Measurements from ENCODE around the gene ACAD11. TPM values are rescaled to one million over a fixed set of nuclear protein-coding genes. Genes with fewer than 3 reads are reported as not detected.
"Not testable (repeated sequence)": the region's sequence is repeated elsewhere in the genome, so short reads cannot be mapped to it uniquely, and the experiment has no call there.

ACAD11 gene
- total and polyA plus RNA-seq, 2 experiments from 2014 or later = 24.9 to 48.6 TPM

DNA sequence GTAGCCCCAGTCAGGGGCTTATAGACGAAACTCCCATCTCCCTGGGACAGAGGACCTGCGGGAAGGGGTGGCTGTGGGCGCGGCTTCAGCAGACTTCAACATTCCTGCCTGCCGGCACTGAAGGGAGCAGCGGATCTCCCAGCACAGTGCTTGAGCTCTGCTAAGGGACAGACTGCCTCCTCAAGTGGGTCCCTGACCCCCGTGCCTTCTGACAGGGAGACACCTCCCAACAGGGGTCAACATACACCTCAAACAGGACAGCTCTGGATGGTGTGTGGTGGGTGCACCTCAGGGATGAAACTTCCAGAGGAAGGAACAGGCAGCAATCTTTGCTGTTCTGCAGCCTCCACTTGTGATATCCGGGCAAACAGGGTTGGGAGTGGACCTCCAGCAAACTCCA lies 53.0 kb downstream of the ACAD11 start:
- H2AFZ ChIP-seq; H3K4me3 ChIP-seq; DNase-seq (ENCODE audit: low spot score); H3K4me2 ChIP-seq; H3K4me1 ChIP-seq (ENCODE audit: insufficient read depth); H3K79me2 ChIP-seq; H3K27ac ChIP-seq; H4K20me1 ChIP-seq (ENCODE audit: insufficient read depth, poor library complexity, severe bottlenecking); H3K9me3 ChIP-seq (ENCODE audit: low read depth); H3K27me3 ChIP-seq; H3K9me2 ChIP-seq (replicated peaks; ENCODE audit: insufficient read depth); H3K36me3 ChIP-seq (replicated peaks; ENCODE audit: insufficient read depth, low read depth): not testable (repeated sequence)
- 76% methylated on average over 8 of the region's 8 CpGs for whole genome bisulfite sequencing (ENCODE audit: low lambda C conversion rate, missing lambda C conversion rate)

DNA sequence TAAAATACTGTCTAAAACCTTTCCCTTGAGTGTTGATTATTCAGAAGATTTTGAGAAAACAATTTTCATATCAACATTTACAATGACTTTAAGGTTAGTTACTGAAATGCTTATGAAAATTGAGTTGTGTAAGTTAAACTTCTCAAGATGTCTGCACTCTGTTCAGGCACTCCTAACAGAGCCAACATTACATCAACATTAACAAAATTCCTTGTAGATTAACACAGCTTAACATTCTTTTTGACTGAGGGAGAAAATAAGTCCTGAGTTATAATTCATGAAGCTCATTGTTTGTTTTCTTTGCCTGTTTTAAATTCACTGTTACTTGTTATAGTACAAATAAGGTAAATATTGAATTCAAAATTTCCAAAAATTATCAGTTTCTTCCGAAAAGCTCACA lies 53.5 kb downstream of the ACAD11 start:
- H4K20me1 ChIP-seq (ENCODE audit: insufficient read depth, poor library complexity, severe bottlenecking) = no peaks in the 10 kb centered on the region
- H3K9me2 ChIP-seq (replicated peaks; ENCODE audit: insufficient read depth) = no peaks in the 10 kb centered on the region
- no peaks in the 10 kb centered on the region for H3K36me3 ChIP-seq (replicated peaks; ENCODE audit: insufficient read depth, low read depth)
- WGBS (ENCODE audit: low lambda C conversion rate, missing lambda C conversion rate) = 90% methylated on average over 1 of the region's 1 CpG
- no peak overlapping the region for H3K4me3 ChIP-seq
- H3K79me2 ChIP-seq = no peaks in the 10 kb centered on the region
- H3K4me1 ChIP-seq (ENCODE audit: insufficient read depth) = no peaks in the 10 kb centered on the region
- no peak overlapping the region for H3K4me2 ChIP-seq
- no peak overlapping the region for H3K27ac ChIP-seq
- DNase-seq (ENCODE audit: low spot score) = no peak
- H2AFZ ChIP-seq = no peak overlapping the region
- no peaks in the 10 kb centered on the region for H3K27me3 ChIP-seq
- no peaks in the 10 kb centered on the region for H3K9me3 ChIP-seq (ENCODE audit: low read depth)
- TF ChIP-seq EZH2phosphoT487 (IDR thresholded peaks at IDR 0.05; ENCODE audit: low read depth, severe bottlenecking, unreplicated experiment) = no peak
- TF ChIP-seq, protein P1, sequence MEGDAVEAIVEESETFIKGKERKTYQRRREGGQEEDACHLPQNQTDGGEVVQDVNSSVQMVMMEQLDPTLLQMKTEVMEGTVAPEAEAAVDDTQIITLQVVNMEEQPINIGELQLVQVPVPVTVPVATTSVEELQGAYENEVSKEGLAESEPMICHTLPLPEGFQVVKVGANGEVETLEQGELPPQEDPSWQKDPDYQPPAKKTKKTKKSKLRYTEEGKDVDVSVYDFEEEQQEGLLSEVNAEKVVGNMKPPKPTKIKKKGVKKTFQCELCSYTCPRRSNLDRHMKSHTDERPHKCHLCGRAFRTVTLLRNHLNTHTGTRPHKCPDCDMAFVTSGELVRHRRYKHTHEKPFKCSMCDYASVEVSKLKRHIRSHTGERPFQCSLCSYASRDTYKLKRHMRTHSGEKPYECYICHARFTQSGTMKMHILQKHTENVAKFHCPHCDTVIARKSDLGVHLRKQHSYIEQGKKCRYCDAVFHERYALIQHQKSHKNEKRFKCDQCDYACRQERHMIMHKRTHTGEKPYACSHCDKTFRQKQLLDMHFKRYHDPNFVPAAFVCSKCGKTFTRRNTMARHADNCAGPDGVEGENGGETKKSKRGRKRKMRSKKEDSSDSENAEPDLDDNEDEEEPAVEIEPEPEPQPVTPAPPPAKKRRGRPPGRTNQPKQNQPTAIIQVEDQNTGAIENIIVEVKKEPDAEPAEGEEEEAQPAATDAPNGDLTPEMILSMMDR (IDR thresholded peaks at IDR 0.05; ENCODE audit: poor library complexity) = no peak
- no peak for TF ChIP-seq EZH2 (IDR thresholded peaks at IDR 0.05; ENCODE audit: borderline replicate concordance)

GRCh38 chr3:132605374-132605792 lies 54.2 kb downstream of the ACAD11 start:
- no peaks in the 10 kb centered on the region for H3K9me2 ChIP-seq (replicated peaks; ENCODE audit: insufficient read depth)
- TF ChIP-seq EZH2 (IDR thresholded peaks at IDR 0.05; ENCODE audit: borderline replicate concordance) (no peak), EZH2phosphoT487 (IDR thresholded peaks at IDR 0.05; ENCODE audit: low read depth, severe bottlenecking, unreplicated experiment) (no peak)
- TF ChIP-seq, protein P1 (IDR thresholded peaks at IDR 0.05; ENCODE audit: poor library complexity) = no peak
- no peaks in the 10 kb centered on the region for H3K4me1 ChIP-seq (ENCODE audit: insufficient read depth)
- no peak overlapping the region for H3K4me2 ChIP-seq
- H3K27me3 ChIP-seq = no peaks in the 10 kb centered on the region
- H3K27ac ChIP-seq = no peak overlapping the region
- no peak overlapping the region for H3K4me3 ChIP-seq
- H2AFZ ChIP-seq = no peak overlapping the region
- H4K20me1 ChIP-seq (ENCODE audit: insufficient read depth, poor library complexity, severe bottlenecking) = no peaks in the 10 kb centered on the region
- DNase-seq (ENCODE audit: low spot score) = no peak
- no peaks in the 10 kb centered on the region for H3K79me2 ChIP-seq
- H3K9me3 ChIP-seq (ENCODE audit: low read depth) = no peaks in the 10 kb centered on the region
- H3K36me3 ChIP-seq (replicated peaks; ENCODE audit: insufficient read depth, low read depth) = no peaks in the 10 kb centered on the region
- 83% methylated on average over 2 of the region's 2 CpGs for WGBS (ENCODE audit: low lambda C conversion rate, missing lambda C conversion rate)

DNA sequence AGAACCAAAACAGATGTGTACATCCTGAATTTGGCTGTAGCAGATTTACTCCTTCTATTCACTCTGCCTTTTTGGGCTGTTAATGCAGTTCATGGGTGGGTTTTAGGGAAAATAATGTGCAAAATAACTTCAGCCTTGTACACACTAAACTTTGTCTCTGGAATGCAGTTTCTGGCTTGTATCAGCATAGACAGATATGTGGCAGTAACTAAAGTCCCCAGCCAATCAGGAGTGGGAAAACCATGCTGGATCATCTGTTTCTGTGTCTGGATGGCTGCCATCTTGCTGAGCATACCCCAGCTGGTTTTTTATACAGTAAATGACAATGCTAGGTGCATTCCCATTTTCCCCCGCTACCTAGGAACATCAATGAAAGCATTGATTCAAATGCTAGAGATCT lies 59.0 kb downstream of the ACAD11 start:
- not testable (repeated sequence) for H4K20me1 ChIP-seq (ENCODE audit: insufficient read depth, poor library complexity, severe bottlenecking); H3K27me3 ChIP-seq; H3K27ac ChIP-seq; H2AFZ ChIP-seq; H3K36me3 ChIP-seq (replicated peaks; ENCODE audit: insufficient read depth, low read depth); DNase-seq (ENCODE audit: low spot score); H3K9me3 ChIP-seq (ENCODE audit: low read depth); H3K4me1 ChIP-seq (ENCODE audit: insufficient read depth); H3K79me2 ChIP-seq; H3K9me2 ChIP-seq (replicated peaks; ENCODE audit: insufficient read depth); H3K4me3 ChIP-seq; H3K4me2 ChIP-seq
- WGBS (ENCODE audit: low lambda C conversion rate, missing lambda C conversion rate) = no CpG with 5 or more reads among the region's 1 CpG

DNA sequence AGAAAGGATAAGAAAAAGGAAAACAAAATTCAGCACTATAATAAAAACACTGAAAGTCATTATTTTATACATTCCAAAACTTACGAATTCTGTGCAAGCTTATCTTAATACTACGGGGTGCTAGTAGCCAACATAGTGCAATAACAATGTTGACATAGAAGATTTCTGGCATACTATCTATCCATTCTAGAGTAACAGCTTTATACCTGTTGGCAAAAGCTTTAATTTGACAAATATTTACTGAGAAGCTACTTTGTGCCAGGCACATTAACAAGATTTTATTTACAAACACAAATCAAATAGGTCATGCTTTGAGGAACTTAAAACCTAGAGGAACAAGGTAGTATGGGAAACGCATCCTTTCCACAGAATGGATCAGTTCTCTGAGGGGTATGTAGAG lies 61.4 kb downstream of the ACAD11 start:
- WGBS (ENCODE audit: low lambda C conversion rate, missing lambda C conversion rate) = 84% methylated on average over 3 of the region's 3 CpGs
- H3K4me2 ChIP-seq = no peak overlapping the region
- no peaks in the 10 kb centered on the region for H3K9me2 ChIP-seq (replicated peaks; ENCODE audit: insufficient read depth)
- H3K9me3 ChIP-seq (ENCODE audit: low read depth) = no peaks in the 10 kb centered on the region
- H3K27me3 ChIP-seq = no peaks in the 10 kb centered on the region
- H3K79me2 ChIP-seq = no peaks in the 10 kb centered on the region
- H3K36me3 ChIP-seq (replicated peaks; ENCODE audit: insufficient read depth, low read depth) = no peaks in the 10 kb centered on the region
- no peak for DNase-seq (ENCODE audit: low spot score)
- H3K4me1 ChIP-seq (ENCODE audit: insufficient read depth) = no peaks in the 10 kb centered on the region
- H2AFZ ChIP-seq = no peak overlapping the region
- H3K27ac ChIP-seq = no peak overlapping the region
- TF ChIP-seq EZH2phosphoT487 (IDR thresholded peaks at IDR 0.05; ENCODE audit: low read depth, severe bottlenecking, unreplicated experiment) = no peak
- TF ChIP-seq, protein P1 (IDR thresholded peaks at IDR 0.05; ENCODE audit: poor library complexity) = no peak
- no peak for TF ChIP-seq EZH2 (IDR thresholded peaks at IDR 0.05; ENCODE audit: borderline replicate concordance)
- H4K20me1 ChIP-seq (ENCODE audit: insufficient read depth, poor library complexity, severe bottlenecking) = no peaks in the 10 kb centered on the region
- H3K4me3 ChIP-seq = no peak overlapping the region

Measured in hepatocyte (in vitro differentiated cells).